Endothelial cell (in vitro differentiated cells): Measurements from ENCODE around the gene GRIA3. TPM values are rescaled to one million over a fixed set of nuclear protein-coding genes. Genes with fewer than 3 reads are reported as not detected.
A peak's percentile ranks its signal among the peaks of the same experiment; 100 is the strongest.

ENCODE experiments used
- DNase-seq: peaks from one replicate; pipeline ENCODE4 v3.0.0; 2021; ENCODE audit warnings: low spot score
- H3K27ac Mint-ChIP-seq: one replicate; pipeline ENCODE4 v1.8.0; 2021; ENCODE audit warnings: mixed read lengths, inconsistent platforms; ENCODE audit not compliant: unreplicated experiment
- H3K27me3 Mint-ChIP-seq: one replicate; pipeline ENCODE4 v1.8.0; 2021; ENCODE audit warnings: mild to moderate bottlenecking, moderate library complexity, mixed read lengths, inconsistent platforms; ENCODE audit not compliant: unreplicated experiment
- H3K36me3 Mint-ChIP-seq: one replicate; pipeline ENCODE4 v1.8.0; 2021; ENCODE audit warnings: mild to moderate bottlenecking, low read depth, mixed read lengths, inconsistent platforms; ENCODE audit not compliant: unreplicated experiment
- H3K4me1 Mint-ChIP-seq: one replicate; pipeline ENCODE4 v1.8.0; 2021; ENCODE audit warnings: mild to moderate bottlenecking, mixed read lengths, inconsistent platforms; ENCODE audit not compliant: unreplicated experiment
- H3K4me3 Mint-ChIP-seq: one replicate; pipeline ENCODE4 v1.8.0; 2021; ENCODE audit warnings: mild to moderate bottlenecking, mixed read lengths, inconsistent platforms; ENCODE audit not compliant: unreplicated experiment
- H3K9me3 Mint-ChIP-seq: one replicate; pipeline ENCODE4 v1.8.0; 2021; ENCODE audit warnings: mixed read lengths, inconsistent platforms; ENCODE audit not compliant: unreplicated experiment
- CTCF ChIP-seq: fragments of 200-600 bp; sonication (generic); IDR thresholded peaks from one replicate; pipeline ENCODE4 v1.5.0; 2021; ENCODE audit warnings: antibody characterized with exemption; ENCODE audit not compliant: unreplicated experiment
- total RNA-seq: library from RNA; stranded (reverse); fragmentation: NEBNext Ultra II Directional; extraction: Animal tissue kit (Norgen Biotek cat#: 25700); gene quantifications from one replicate; pipeline ENCODE4 v1.2.1, GENCODE V29; 2021; ENCODE audit not compliant: unreplicated experiment

The GRIA3 gene
- total RNA-seq, 1 donor from 2014 or later: 0.51 TPM

DNA sequence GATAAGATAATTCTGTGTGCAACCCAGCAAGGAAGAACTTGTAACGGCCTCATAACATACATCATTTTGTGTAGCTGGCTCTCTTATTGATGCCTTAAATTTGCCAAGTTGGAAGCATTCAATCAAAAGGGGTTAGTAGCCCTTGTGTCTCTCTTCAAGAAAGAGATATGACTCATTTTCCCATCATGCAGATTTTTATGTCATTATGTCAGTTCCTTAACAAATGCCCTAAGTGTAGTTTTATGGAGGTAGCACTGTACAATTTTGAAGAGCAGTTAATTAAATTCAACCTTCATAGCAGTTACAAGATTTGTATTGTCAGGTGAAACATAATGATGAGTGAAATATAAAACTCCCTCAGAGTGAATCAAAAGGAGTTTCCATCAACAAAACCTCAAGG, 215.6 kb downstream of the GRIA3 start:
- H3K4me1 Mint-ChIP-seq: no peaks in the 10 kb centered on the region
- no peak overlapping the region for H3K4me3 Mint-ChIP-seq
- TF ChIP-seq CTCF: no peak
- H3K27me3 Mint-ChIP-seq: no peaks in the 10 kb centered on the region
- no peak for DNase-seq
- no peak overlapping the region for H3K27ac Mint-ChIP-seq
- H3K9me3 Mint-ChIP-seq: no peaks in the 10 kb centered on the region
- H3K36me3 Mint-ChIP-seq: no peaks in the 10 kb centered on the region

- H3K4me1 Mint-ChIP-seq: no peaks in the 10 kb centered on the region
- H3K9me3 Mint-ChIP-seq: no peaks in the 10 kb centered on the region
- no peak overlapping the region for H3K27ac Mint-ChIP-seq
- no peak for TF ChIP-seq CTCF
- no peak for DNase-seq
- H3K4me3 Mint-ChIP-seq: no peak overlapping the region
- H3K36me3 Mint-ChIP-seq: no peaks in the 10 kb centered on the region
- H3K27me3 Mint-ChIP-seq: no peaks in the 10 kb centered on the region
Observed at GRCh38 chrX:123405231-123405630, 221.2 kb downstream of the GRIA3 start.

DNA sequence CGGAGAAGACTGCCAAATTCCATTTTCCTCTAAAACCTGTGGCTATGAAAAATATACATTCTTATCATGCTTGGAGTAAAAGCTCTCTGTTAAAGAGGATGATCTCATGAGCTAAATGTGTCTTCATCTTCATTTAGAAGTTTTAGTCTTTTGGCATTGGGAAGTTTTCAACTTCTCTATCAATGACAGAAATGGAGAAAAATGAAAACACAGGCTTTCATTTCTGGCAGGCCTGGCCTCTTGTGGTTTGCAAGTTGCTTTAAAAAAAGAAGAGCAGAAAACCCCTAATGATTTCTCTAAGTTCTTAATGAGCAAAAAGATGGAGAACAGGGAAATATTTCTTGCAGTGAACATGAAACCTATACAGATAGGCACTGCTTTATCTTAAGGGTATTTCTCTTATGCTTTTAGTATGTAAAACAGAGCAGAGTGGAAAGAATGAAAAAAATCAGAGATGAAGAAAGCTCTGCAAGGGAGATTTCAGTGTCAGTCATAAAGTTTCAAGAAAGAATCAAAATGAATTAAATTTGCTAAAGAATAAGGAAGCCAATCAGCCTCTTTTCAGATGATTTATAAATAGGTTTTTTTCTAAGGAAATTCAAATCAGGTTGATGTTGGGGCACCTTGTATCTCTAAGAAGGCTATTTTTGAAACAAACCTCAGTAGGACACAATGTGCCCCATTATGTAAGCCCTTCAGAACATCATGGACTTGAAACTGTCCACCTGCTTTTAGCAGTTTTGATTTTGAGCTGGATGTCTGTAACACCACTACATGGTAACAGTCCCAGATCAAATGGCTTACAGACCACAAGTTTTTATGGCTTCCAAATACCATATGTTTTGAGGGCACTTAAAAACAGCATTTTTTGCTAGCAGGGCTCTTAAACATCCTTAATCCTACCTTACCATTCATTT, 225.0 kb downstream of the GRIA3 start:
- Mint-ChIP-seq H3K27ac (no peak overlapping the region), H3K36me3 (no peaks in the 10 kb centered on the region), H3K9me3 (no peaks in the 10 kb centered on the region), H3K27me3 (no peaks in the 10 kb centered on the region), H3K4me3 (no peak overlapping the region), H3K4me1 (no peaks in the 10 kb centered on the region)
- no peak for TF ChIP-seq CTCF
- no peak for DNase-seq

DNA sequence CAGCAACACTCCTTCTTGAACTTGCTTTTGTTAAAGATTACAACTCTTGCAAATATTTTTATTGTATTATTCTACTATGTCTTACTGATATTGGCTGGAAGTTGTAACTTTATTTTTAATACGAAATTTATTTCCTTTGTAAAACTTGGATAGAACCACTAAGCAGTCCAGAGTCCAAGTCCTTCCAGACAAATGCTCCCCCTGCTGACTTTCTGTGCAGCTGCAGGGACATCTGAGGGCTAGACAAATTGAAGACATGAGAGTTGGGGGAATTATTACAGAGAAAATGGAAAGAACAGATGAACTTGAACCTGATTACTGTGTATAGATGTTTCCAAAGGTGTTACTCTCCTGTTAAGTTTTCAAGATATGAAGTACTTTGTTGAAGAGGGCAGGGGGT, 238.8 kb downstream of the GRIA3 start:
- H3K9me3 Mint-ChIP-seq: no peaks in the 10 kb centered on the region
- no peaks in the 10 kb centered on the region for H3K27me3 Mint-ChIP-seq
- peak; percentile 3 for DNase-seq
- H3K27ac Mint-ChIP-seq: no peak overlapping the region
- H3K4me3 Mint-ChIP-seq: no peak overlapping the region
- no peaks in the 10 kb centered on the region for H3K4me1 Mint-ChIP-seq
- no peaks in the 10 kb centered on the region for H3K36me3 Mint-ChIP-seq
- TF ChIP-seq CTCF: peak; percentile 39

- no peaks in the 10 kb centered on the region for H3K36me3 Mint-ChIP-seq
- H3K4me3 Mint-ChIP-seq: no peak overlapping the region
- H3K27ac Mint-ChIP-seq: no peak overlapping the region
- no peak for TF ChIP-seq CTCF
- no peaks in the 10 kb centered on the region for H3K27me3 Mint-ChIP-seq
- no peaks in the 10 kb centered on the region for H3K9me3 Mint-ChIP-seq
- DNase-seq: no peak
- no peaks in the 10 kb centered on the region for H3K4me1 Mint-ChIP-seq
Observed at GRCh38 chrX:123424546-123424945, 240.5 kb downstream of the GRIA3 start.
